Activated CD8-positive, alpha-beta T cell treated with anti-CD3 and anti-CD28 coated beads, Interleukin-2, amount 10 ng/mL, durations not matched to agents 7 days and 5 days (primary cell): ENCODE data around the gene POC5. TPM values are rescaled to one million over a fixed set of nuclear protein-coding genes. Genes with fewer than 3 reads are reported as not detected.

Source experiments
- ATAC-seq: fragments of 150-1000 bp; cut with Tn5 transposase; one replicate; pipeline ENCODE4 v1.10.0; 2021; ENCODE audit warnings: moderate library complexity
- CTCF ChIA-PET: fragments of 350-600 bp; sonication (Branson Sonifier 250); formaldehyde crosslinking; loops from one replicate; lab custom pipeline; 2021; ENCODE audit warnings: antibody characterized with exemption; lab: Charles Lee
- POLR2A ChIA-PET: fragments of 350-600 bp; sonication (Branson Sonifier 250); formaldehyde crosslinking; loops from one replicate; lab custom pipeline; 2021; ENCODE audit warnings: antibody characterized with exemption; lab: Charles Lee
- DNase-seq: peaks from one replicate; pipeline ENCODE4 v3.0.0-alpha.2; 2020
- H3K27ac Mint-ChIP-seq: one replicate; pipeline ENCODE4 v1.8.0; 2021; ENCODE audit warnings: mild to moderate bottlenecking, mixed read lengths
- H3K27me3 Mint-ChIP-seq: one replicate; pipeline ENCODE4 v1.8.0; 2021; ENCODE audit warnings: low read depth, mixed read lengths
- H3K36me3 Mint-ChIP-seq: one replicate; pipeline ENCODE4 v1.8.0; 2021; ENCODE audit warnings: low read depth, mixed read lengths
- H3K4me1 Mint-ChIP-seq: one replicate; pipeline ENCODE4 v1.8.0; 2021; ENCODE audit warnings: low read depth, mixed read lengths
- H3K4me3 Mint-ChIP-seq: one replicate; pipeline ENCODE4 v1.8.0; 2021; ENCODE audit warnings: mild to moderate bottlenecking, mixed read lengths
- H3K9me3 Mint-ChIP-seq: one replicate; pipeline ENCODE4 v1.8.0; 2022; ENCODE audit warnings: mixed read lengths; ENCODE audit not compliant: insufficient read depth
- total RNA-seq, 2 experiments: library from RNA; stranded (reverse); gene quantifications; one replicate each; pipeline ENCODE4 v1.2.3, GENCODE V29; 2021

POC5 gene
- total RNA-seq, 2 experiments from 2014 or later = 21.3 to 23.9 TPM

- ATAC-seq = no peak
- DNase-seq = no peak
- H3K27me3 Mint-ChIP-seq = no peaks in the 10 kb centered on the region
- no peak overlapping the region for H3K4me3 Mint-ChIP-seq
- no peaks in the 10 kb centered on the region for H3K36me3 Mint-ChIP-seq
- H3K9me3 Mint-ChIP-seq = no peaks in the 10 kb centered on the region
- no peak overlapping the region for H3K27ac Mint-ChIP-seq
- H3K4me1 Mint-ChIP-seq = peaks cover 13% of the 10 kb centered on the region
- CTCF ChIA-PET = no interaction called here
- POLR2A ChIA-PET = no interaction called here
Observed at GRCh38 chr5:75627801-75628200, 89.4 kb downstream of the POC5 start.

GRCh38 chr5:75626959-75627358 lies 90.3 kb downstream of the POC5 start:
- peak overlapping the region; percentile 15 for H3K27ac Mint-ChIP-seq
- no peaks in the 10 kb centered on the region for H3K36me3 Mint-ChIP-seq
- ATAC-seq (no peak), DNase-seq (no peak)
- POLR2A ChIA-PET = no interaction called here
- H3K4me3 Mint-ChIP-seq = no peak overlapping the region
- CTCF ChIA-PET = no interaction called here
- H3K4me1 Mint-ChIP-seq = peaks cover 13% of the 10 kb centered on the region
- no peaks in the 10 kb centered on the region for H3K9me3 Mint-ChIP-seq
- no peaks in the 10 kb centered on the region for H3K27me3 Mint-ChIP-seq

Other genes starting within 250 kb of the POC5 start
- 10 to 100 TPM; 31.2 to 36.0 TPM for gene CERT1, start 205.8 kb downstream of the POC5 start, total RNA-seq
- 10 to 100 TPM; 29.8 to 30.7 TPM for gene POLK, start 205.5 kb downstream of the POC5 start, total RNA-seq
- under 1 TPM; 0.18 to 0.32 TPM for gene ANKDD1B, start 106.0 kb downstream of the POC5 start, total RNA-seq